Globus pallidus (tissue), 1 donor: Measurements from ENCODE around the gene PGM1.

Experiments used
- DNase-seq: peaks from one replicate; pipeline ENCODE4 v3.0.0-alpha.2; 2015; ENCODE audit warnings: low spot score

The PGM1 gene

GRCh38 chr1:63665824-63666223, 72.6 kb downstream of the PGM1 start:
- no peak for DNase-seq

GRCh38 chr1:63668298-63668697, 75.1 kb downstream of the PGM1 start:
- no peak for DNase-seq

- no peak for DNase-seq
Observed at GRCh38 chr1:63669151-63669961, 76.1 kb downstream of the PGM1 start.

GRCh38 chr1:63670164-63670563, 77.0 kb downstream of the PGM1 start:
- DNase-seq: no peak

- no peak for DNase-seq
Observed at GRCh38 chr1:63671514-63671913, 78.3 kb downstream of the PGM1 start.

- peak; percentile 41 for DNase-seq
Observed at GRCh38 chr1:63674238-63674864, 81.1 kb downstream of the PGM1 start.

- DNase-seq: no peak
Observed at GRCh38 chr1:63674865-63675419, 81.7 kb downstream of the PGM1 start.

- DNase-seq: no peak
Observed at GRCh38 chr1:63675420-63675931, 82.3 kb downstream of the PGM1 start.

- DNase-seq: no peak
Observed at GRCh38 chr1:63677497-63677896, 84.3 kb downstream of the PGM1 start.

GRCh38 chr1:63678200-63678599, 85.0 kb downstream of the PGM1 start:
- DNase-seq: no peak

GRCh38 chr1:63679076-63679475, 85.9 kb downstream of the PGM1 start:
- DNase-seq: no peak

GRCh38 chr1:63679589-63679988, 86.4 kb downstream of the PGM1 start:
- no peak for DNase-seq

GRCh38 chr1:63682936-63683335, 89.7 kb downstream of the PGM1 start:
- DNase-seq: no peak

GRCh38 chr1:63683759-63684158, 90.5 kb downstream of the PGM1 start:
- DNase-seq: no peak

- no peak for DNase-seq
Observed at GRCh38 chr1:63686696-63687095, 93.5 kb downstream of the PGM1 start.

GRCh38 chr1:63688302-63688890, 95.2 kb downstream of the PGM1 start:
- no peak for DNase-seq

- no peak for DNase-seq
Observed at GRCh38 chr1:63690966-63691700, 97.9 kb downstream of the PGM1 start.

- peak; percentile 82 for DNase-seq
Observed at GRCh38 chr1:63691701-63692425, 98.7 kb downstream of the PGM1 start.

GRCh38 chr1:63693944-63694571, 100.8 kb downstream of the PGM1 start:
- no peak for DNase-seq

GRCh38 chr1:63698001-63698838, 105.0 kb downstream of the PGM1 start:
- DNase-seq: peak; percentile 51
